MM.1S (cell line): ENCODE measurements around the gene ZSCAN12.
"Not testable (repeated sequence)": the region's sequence is repeated elsewhere in the genome, so short reads cannot be mapped to it uniquely, and the experiment has no call there.

ENCODE experiments used
- DNase-seq: peaks from one replicate; pipeline ENCODE4 v3.0.0-alpha.2; 2015
- H2AFZ ChIP-seq: fragments of 300-600 bp; sonication (generic); 2 replicates; pipeline ENCODE4 v1.6.0; 2016; ENCODE audit warnings: antibody characterized with exemption, low read length
- H3F3A ChIP-seq: fragments of 300-600 bp; sonication (generic); 2 replicates; pipeline ENCODE4 v1.6.1; 2016; ENCODE audit warnings: mild to moderate bottlenecking, antibody characterized with exemption, low read length, moderate library complexity, mixed read lengths; ENCODE audit not compliant: insufficient read depth
- H3K27ac ChIP-seq: fragments of 300-600 bp; sonication (generic); 2 replicates; pipeline ENCODE4 v1.5.1; 2016; ENCODE audit warnings: mild to moderate bottlenecking, low read length
- H3K27me3 ChIP-seq: fragments of 300-600 bp; sonication (generic); replicated peaks from 2 replicates; pipeline ENCODE4 v1.6.0; 2016; ENCODE audit warnings: low read length; ENCODE audit not compliant: insufficient read depth
- H3K36me3 ChIP-seq: fragments of 300-600 bp; sonication (generic); replicated peaks from 2 replicates; pipeline ENCODE4 v1.6.1; 2016; ENCODE audit warnings: mild to moderate bottlenecking, low read length, mixed read lengths; ENCODE audit not compliant: insufficient read depth
- H3K4me1 ChIP-seq: fragments of 300-600 bp; sonication (generic); 2 replicates; pipeline ENCODE4 v1.6.1; 2016; ENCODE audit warnings: low read length, mixed read lengths
- H3K4me2 ChIP-seq: fragments of 300-600 bp; sonication (generic); 2 replicates; pipeline ENCODE4 v1.6.0; 2016; ENCODE audit warnings: low read depth, low read length
- H3K4me3 ChIP-seq: fragments of 300-600 bp; sonication (generic); 2 replicates; pipeline ENCODE4 v1.5.1; 2016; ENCODE audit warnings: low read length, mixed read lengths
- H3K79me2 ChIP-seq: fragments of 300-600 bp; sonication (generic); 2 replicates; pipeline ENCODE4 v1.6.1; 2016; ENCODE audit warnings: mixed run types, low read length, mixed read lengths
- H3K9ac ChIP-seq: fragments of 300-600 bp; sonication (generic); 2 replicates; pipeline ENCODE4 v1.6.1; 2016; ENCODE audit warnings: low read length, mixed read lengths
- H3K9me2 ChIP-seq: fragments of 300-600 bp; sonication (generic); replicated peaks from 2 replicates; pipeline ENCODE4 v1.6.1; 2016; ENCODE audit warnings: mild to moderate bottlenecking, low read length, mixed read lengths; ENCODE audit not compliant: insufficient read depth
- H3K9me3 ChIP-seq: fragments of 300-600 bp; sonication (generic); replicated peaks from 2 replicates; pipeline ENCODE4 v1.6.1; 2016; ENCODE audit warnings: mild to moderate bottlenecking, low read length, mixed read lengths; ENCODE audit not compliant: insufficient read depth
- H4K20me1 ChIP-seq: fragments of 300-600 bp; sonication (generic); 2 replicates; pipeline ENCODE4 v1.6.1; 2016; ENCODE audit warnings: mild to moderate bottlenecking, low read length, moderate library complexity, mixed read lengths; ENCODE audit not compliant: insufficient read depth
- EZH2 ChIP-seq: fragments of 300-600 bp; sonication (generic); optimal IDR thresholded peaks from 2 replicates; pipeline ENCODE3; 2017; ENCODE audit warnings: low read depth, mild to moderate bottlenecking, antibody characterized with exemption, low read length, mixed read lengths
- EZH2phosphoT487 ChIP-seq: fragments of 300-600 bp; sonication (generic); IDR thresholded peaks from 2 replicates; pipeline ENCODE4 v1.6.1; 2018; ENCODE audit warnings: antibody characterized with exemption, low read length
- TF ChIP-seq, protein P1 (sequence below): fragments of 300-600 bp; sonication (generic); IDR thresholded peaks from 2 replicates; pipeline ENCODE4 v1.5.1; 2016; ENCODE audit warnings: antibody characterized with exemption, low read length, mixed read lengths

Gene ZSCAN12

DNA sequence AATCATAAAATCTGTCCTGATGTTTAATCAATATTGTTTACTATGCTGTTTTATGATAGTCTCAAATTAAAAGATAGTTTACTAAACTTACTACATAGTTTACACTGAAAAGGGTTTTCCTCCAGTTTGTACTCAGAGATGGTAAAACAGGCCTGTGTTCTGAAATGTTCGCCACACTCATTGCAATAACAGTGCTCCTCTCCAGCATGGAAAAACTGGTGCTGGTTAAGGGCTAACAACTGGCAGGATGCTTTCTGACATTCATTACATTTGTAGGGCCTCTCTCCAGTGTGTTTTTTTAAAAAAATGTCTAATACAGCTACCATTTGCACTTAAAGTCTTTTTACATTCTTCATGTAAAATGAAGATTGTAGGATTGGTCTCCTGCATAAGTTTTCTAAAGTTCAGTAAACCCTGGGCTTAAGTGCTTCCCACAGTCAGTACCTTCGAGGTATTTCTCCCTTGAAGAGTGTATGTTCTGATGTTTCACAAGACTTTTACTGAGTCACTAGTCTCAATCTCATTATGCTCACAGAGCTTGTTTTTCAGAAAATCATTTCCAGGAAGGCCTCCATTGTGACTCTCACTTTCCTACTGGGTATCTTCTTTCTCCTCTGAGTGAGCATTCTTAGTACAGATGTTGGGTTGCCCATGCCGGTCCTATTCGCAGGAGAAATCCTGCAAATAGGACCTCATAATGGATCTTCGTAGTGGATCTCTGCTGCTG, 8.7 kb upstream of the ZSCAN12 start:
- Histone ChIP-seq H3K27ac (no peak overlapping the region), H3K4me3 (no peak overlapping the region), H4K20me1 (no peaks in the 10 kb centered on the region), H3K9me3 (no peaks in the 10 kb centered on the region), H2AFZ (no peak overlapping the region), H3F3A (no peaks in the 10 kb centered on the region), H3K27me3 (no peaks in the 10 kb centered on the region), H3K36me3 (no peaks in the 10 kb centered on the region), H3K9me2 (no peaks in the 10 kb centered on the region), H3K9ac (no peak overlapping the region), H3K4me2 (no peak overlapping the region), H3K4me1 (no peaks in the 10 kb centered on the region), H3K79me2 (no peaks in the 10 kb centered on the region)
- DNase-seq: no peak
- TF ChIP-seq, protein P1, sequence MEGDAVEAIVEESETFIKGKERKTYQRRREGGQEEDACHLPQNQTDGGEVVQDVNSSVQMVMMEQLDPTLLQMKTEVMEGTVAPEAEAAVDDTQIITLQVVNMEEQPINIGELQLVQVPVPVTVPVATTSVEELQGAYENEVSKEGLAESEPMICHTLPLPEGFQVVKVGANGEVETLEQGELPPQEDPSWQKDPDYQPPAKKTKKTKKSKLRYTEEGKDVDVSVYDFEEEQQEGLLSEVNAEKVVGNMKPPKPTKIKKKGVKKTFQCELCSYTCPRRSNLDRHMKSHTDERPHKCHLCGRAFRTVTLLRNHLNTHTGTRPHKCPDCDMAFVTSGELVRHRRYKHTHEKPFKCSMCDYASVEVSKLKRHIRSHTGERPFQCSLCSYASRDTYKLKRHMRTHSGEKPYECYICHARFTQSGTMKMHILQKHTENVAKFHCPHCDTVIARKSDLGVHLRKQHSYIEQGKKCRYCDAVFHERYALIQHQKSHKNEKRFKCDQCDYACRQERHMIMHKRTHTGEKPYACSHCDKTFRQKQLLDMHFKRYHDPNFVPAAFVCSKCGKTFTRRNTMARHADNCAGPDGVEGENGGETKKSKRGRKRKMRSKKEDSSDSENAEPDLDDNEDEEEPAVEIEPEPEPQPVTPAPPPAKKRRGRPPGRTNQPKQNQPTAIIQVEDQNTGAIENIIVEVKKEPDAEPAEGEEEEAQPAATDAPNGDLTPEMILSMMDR: no peak
- TF ChIP-seq EZH2: no peak
- TF ChIP-seq EZH2phosphoT487: no peak

GRCh38 chr6:28407401-28407800, 7.9 kb upstream of the ZSCAN12 start:
- Histone ChIP-seq H2AFZ (no peak overlapping the region), H3F3A (no peaks in the 10 kb centered on the region), H3K79me2 (no peaks in the 10 kb centered on the region), H3K27me3 (no peaks in the 10 kb centered on the region), H3K27ac (no peak overlapping the region), H4K20me1 (no peaks in the 10 kb centered on the region), H3K4me2 (no peak overlapping the region), H3K4me3 (no peak overlapping the region), H3K4me1 (no peaks in the 10 kb centered on the region), H3K9ac (no peak overlapping the region), H3K9me2 (no peaks in the 10 kb centered on the region), H3K36me3 (no peaks in the 10 kb centered on the region), H3K9me3 (no peaks in the 10 kb centered on the region)
- no peak for TF ChIP-seq EZH2
- TF ChIP-seq, protein P1: no peak
- no peak for TF ChIP-seq EZH2phosphoT487
- no peak for DNase-seq

DNA sequence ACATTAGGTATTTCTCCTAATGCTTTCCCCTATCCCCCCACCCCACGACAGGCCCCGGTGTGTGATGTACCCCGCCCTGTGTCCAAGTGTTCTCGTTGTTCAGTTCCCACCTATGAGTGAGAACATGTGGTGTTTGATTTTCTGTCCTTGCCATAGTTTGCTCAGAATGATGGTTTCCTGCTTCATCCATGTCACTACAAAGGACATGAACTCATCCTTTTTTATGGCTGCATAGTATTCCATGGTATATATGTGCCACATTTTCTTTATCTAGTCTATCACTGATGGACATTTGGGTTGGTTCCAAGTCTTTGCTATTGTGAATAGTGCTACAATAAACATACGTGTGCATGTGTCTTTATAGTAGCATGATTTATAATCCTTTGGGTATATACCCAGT, 4.4 kb upstream of the ZSCAN12 start:
- not testable (repeated sequence) for H3K4me2 ChIP-seq, H3K36me3 ChIP-seq, H3K4me1 ChIP-seq, H4K20me1 ChIP-seq, DNase-seq, H2AFZ ChIP-seq, H3K79me2 ChIP-seq, H3K9me3 ChIP-seq, H3K27me3 ChIP-seq, H3K27ac ChIP-seq, H3F3A ChIP-seq, H3K9ac ChIP-seq, H3K9me2 ChIP-seq, H3K4me3 ChIP-seq

GRCh38 chr6:28402197-28402596, 2.6 kb upstream of the ZSCAN12 start:
- no peaks in the 10 kb centered on the region for H3K36me3 ChIP-seq
- no peaks in the 10 kb centered on the region for H3K9me3 ChIP-seq
- H3F3A ChIP-seq: peaks cover 3% of the 10 kb centered on the region; the same call in 1 of the 2 replicates
- H3K4me3 ChIP-seq: no peak overlapping the region
- no peaks in the 10 kb centered on the region for H3K27me3 ChIP-seq
- no peak overlapping the region for H3K9ac ChIP-seq
- TF ChIP-seq, protein P1: no peak
- no peak for TF ChIP-seq EZH2
- no peak for TF ChIP-seq EZH2phosphoT487
- peaks cover 14% of the 10 kb centered on the region for H3K79me2 ChIP-seq
- H4K20me1 ChIP-seq: no peaks in the 10 kb centered on the region
- H3K9me2 ChIP-seq: no peaks in the 10 kb centered on the region
- no peak overlapping the region for H3K27ac ChIP-seq
- DNase-seq: no peak
- H3K4me2 ChIP-seq: no peak overlapping the region
- 0 out of 2 replicates have a peak, but pooled peaks cover 4% of the 10 kb centered on the region for H3K4me1 ChIP-seq
- no peak overlapping the region for H2AFZ ChIP-seq
